Calu3 (cell line): ENCODE results near the gene SLC39A11. TPM values are rescaled to one million over a fixed set of nuclear protein-coding genes. Genes with fewer than 3 reads are reported as not detected.
"Not testable (repeated sequence)": the region's sequence is repeated elsewhere in the genome, so short reads cannot be mapped to it uniquely, and the experiment has no call there.

Experiments used
- BruUV-seq: library from RNA; stranded (reverse); fragments of 400-500 nt; replicated peaks from 2 replicates; lab custom pipeline; 2021; lab: Mats Ljungman, UMichigan
- CTCF ChIA-PET: fragments of 300-600 bp; sonication (Branson Sonifier 250); formaldehyde crosslinking; loops from one replicate; lab custom pipeline; 2022; ENCODE audit warnings: antibody characterized with exemption; lab: Charles Lee
- DNase-seq: peaks from one replicate; pipeline ENCODE4 v3.0.0; 2022
- H3K27ac Mint-ChIP-seq: one replicate; pipeline ENCODE4 v1.8.0; 2022; ENCODE audit warnings: mixed read lengths; ENCODE audit not compliant: unreplicated experiment
- H3K27me3 Mint-ChIP-seq: one replicate; pipeline ENCODE4 v1.8.0; 2022; ENCODE audit warnings: mixed read lengths; ENCODE audit not compliant: unreplicated experiment
- H3K36me3 Mint-ChIP-seq: one replicate; pipeline ENCODE4 v1.8.0; 2022; ENCODE audit warnings: mild to moderate bottlenecking, moderate library complexity, mixed read lengths; ENCODE audit not compliant: insufficient read depth, unreplicated experiment
- H3K4me1 Mint-ChIP-seq: one replicate; pipeline ENCODE4 v1.8.0; 2022; ENCODE audit warnings: mild to moderate bottlenecking, low read depth, mixed read lengths; ENCODE audit not compliant: unreplicated experiment
- H3K4me3 Mint-ChIP-seq: one replicate; pipeline ENCODE4 v1.8.0; 2022; ENCODE audit warnings: mild to moderate bottlenecking, low read depth, moderate library complexity, mixed read lengths; ENCODE audit not compliant: unreplicated experiment
- H3K9me3 Mint-ChIP-seq: one replicate; pipeline ENCODE4 v1.8.0; 2022; ENCODE audit warnings: low read depth, mixed read lengths; ENCODE audit not compliant: unreplicated experiment
- CTCF ChIP-seq: fragments of 200-600 bp; IDR thresholded peaks from one replicate; pipeline ENCODE4 v1.8.0; 2022; ENCODE audit warnings: antibody characterized with exemption; ENCODE audit not compliant: unreplicated experiment
- intact Hi-C: fragments of 100-400 bp; cut with micrococcal nuclease; formaldehyde crosslinking; loops from one replicate; pipeline ENCODE4 v1.10.0; 2022; ENCODE audit not compliant: unreplicated experiment
- total RNA-seq: library from RNA; stranded (reverse); gene quantifications from 2 replicates; pipeline ENCODE4 v1.2.3, GENCODE V29; 2022

SLC39A11 gene
- total RNA-seq, 1 experiment from 2014 or later: 60.3 TPM

- DNase-seq: no peak
- intact Hi-C loops: no loop called here
- CTCF ChIA-PET: no interaction called here
- no peaks in the 10 kb centered on the region for H3K4me1 Mint-ChIP-seq
- no peaks in the 10 kb centered on the region for H3K36me3 Mint-ChIP-seq
- H3K9me3 Mint-ChIP-seq: no peaks in the 10 kb centered on the region
- H3K27me3 Mint-ChIP-seq: no peaks in the 10 kb centered on the region
- H3K27ac Mint-ChIP-seq: no peak overlapping the region
- no peak overlapping the region for H3K4me3 Mint-ChIP-seq
- BruUV-seq: no TSS peak
- no peak for TF ChIP-seq CTCF
Measured at GRCh38 chr17:72832306-72832705, 260.2 kb downstream of the SLC39A11 start.

DNA sequence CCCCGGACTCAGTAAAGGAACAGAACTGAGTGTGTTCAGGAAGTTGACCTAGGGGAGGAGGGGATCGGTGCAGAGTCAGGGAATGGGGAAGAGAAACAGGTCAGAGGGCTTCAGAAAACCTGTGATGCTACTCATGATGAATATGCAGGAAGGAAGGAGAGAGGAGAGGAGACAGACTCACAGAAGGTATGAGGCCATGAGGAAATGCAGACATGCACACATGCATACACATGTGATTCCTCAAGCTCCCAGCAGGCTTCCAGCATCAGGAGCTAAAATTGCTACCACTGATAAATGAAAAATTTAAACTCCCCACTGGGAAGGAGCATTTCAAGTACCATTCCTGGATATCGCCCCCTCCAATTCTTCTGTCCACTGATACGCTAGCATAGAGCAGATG lies 262.6 kb downstream of the SLC39A11 start:
- CTCF ChIA-PET: no interaction called here
- no peaks in the 10 kb centered on the region for H3K36me3 Mint-ChIP-seq
- intact Hi-C loops: no loop called here
- H3K27me3 Mint-ChIP-seq: no peaks in the 10 kb centered on the region
- BruUV-seq: no TSS peak
- no peaks in the 10 kb centered on the region for H3K4me1 Mint-ChIP-seq
- H3K9me3 Mint-ChIP-seq: peaks cover 3% of the 10 kb centered on the region
- TF ChIP-seq CTCF: no peak
- no peak overlapping the region for H3K27ac Mint-ChIP-seq
- no peak for DNase-seq
- no peak overlapping the region for H3K4me3 Mint-ChIP-seq

DNA sequence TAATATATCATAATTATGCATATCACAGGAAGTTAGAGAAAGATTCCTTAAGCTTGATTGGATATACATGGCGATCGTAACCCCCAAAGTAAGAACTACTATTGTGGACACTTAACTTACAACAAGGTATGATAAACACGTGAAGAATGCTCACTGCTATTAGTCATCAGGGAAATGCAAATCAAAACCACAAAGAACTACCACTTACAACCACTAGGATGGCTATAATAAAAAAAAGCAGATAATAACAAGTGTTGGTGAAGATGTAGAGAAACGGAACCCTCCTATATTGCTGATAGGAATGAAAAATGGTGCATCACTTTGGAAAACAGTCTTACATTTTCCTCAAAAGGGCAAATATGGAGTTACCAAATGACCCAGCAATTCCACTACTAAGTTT lies 265.9 kb downstream of the SLC39A11 start:
- Mint-ChIP-seq H3K9me3 (peaks cover 6% of the 10 kb centered on the region), H3K27ac (no peak overlapping the region), H3K36me3 (no peaks in the 10 kb centered on the region), H3K4me1 (no peaks in the 10 kb centered on the region), H3K27me3 (no peaks in the 10 kb centered on the region), H3K4me3 (no peak overlapping the region)
- intact Hi-C loops: no loop called here
- BruUV-seq: no TSS peak
- TF ChIP-seq CTCF: no peak
- no peak for DNase-seq
- CTCF ChIA-PET: no interaction called here

DNA sequence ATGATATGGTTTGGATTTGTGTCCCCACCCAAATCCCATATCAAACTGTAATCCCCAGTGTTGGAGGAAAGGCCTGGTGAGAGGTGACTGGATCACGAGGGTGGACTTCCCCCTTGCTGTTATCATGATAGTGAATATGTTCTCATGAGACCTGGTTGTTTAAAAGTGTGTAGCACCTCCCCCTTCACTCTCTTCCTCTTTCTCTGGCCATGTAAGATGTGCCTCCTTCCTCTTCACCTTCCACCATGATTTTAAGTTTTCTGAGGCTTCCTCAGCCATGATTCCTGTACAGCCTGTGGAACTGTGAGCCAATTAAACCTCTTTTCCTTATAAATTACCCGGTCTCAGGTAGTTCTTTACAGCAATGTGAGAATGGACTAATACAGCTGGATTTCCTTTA lies 266.4 kb downstream of the SLC39A11 start:
- H3K4me3 Mint-ChIP-seq, BruUV-seq, H3K27ac Mint-ChIP-seq, H3K27me3 Mint-ChIP-seq, DNase-seq, CTCF ChIA-PET, H3K36me3 Mint-ChIP-seq, intact Hi-C loops, H3K4me1 Mint-ChIP-seq, H3K9me3 Mint-ChIP-seq: not testable (repeated sequence)

DNA sequence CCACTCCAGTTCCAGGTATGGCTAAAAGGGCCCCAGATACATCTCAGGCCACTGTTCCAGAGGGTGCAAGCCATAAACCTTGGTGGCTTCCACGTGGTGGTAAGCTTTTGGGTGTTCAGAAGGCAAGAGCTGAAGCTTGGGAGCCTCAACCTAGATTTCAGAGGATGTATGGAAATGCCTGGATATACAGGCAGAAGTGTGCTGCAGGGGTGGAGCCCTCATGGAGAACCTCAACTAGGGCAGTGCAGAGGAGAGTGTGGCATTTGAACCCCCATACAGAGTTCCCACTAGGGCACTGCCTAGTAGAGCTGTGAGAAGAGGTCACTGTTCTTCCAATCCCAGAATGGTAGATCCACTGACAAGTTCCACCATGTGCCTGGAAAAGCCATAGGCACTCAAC lies 267.3 kb downstream of the SLC39A11 start:
- no TSS peak for BruUV-seq
- no peak overlapping the region for H3K4me3 Mint-ChIP-seq
- intact Hi-C loops: no loop called here
- H3K9me3 Mint-ChIP-seq: peaks cover 6% of the 10 kb centered on the region
- CTCF ChIA-PET: no interaction called here
- H3K4me1 Mint-ChIP-seq: no peaks in the 10 kb centered on the region
- no peak for TF ChIP-seq CTCF
- H3K27ac Mint-ChIP-seq: no peak overlapping the region
- DNase-seq: no peak
- H3K36me3 Mint-ChIP-seq: no peaks in the 10 kb centered on the region
- no peaks in the 10 kb centered on the region for H3K27me3 Mint-ChIP-seq

- CTCF ChIA-PET, H3K36me3 Mint-ChIP-seq: not testable (repeated sequence)
Measured at GRCh38 chr17:72824267-72824666, 268.2 kb downstream of the SLC39A11 start.

More at GRCh38 chr17:72824267-72824666, 268.2 kb downstream of the SLC39A11 start:
- H3K9me3 Mint-ChIP-seq, intact Hi-C loops, H3K27me3 Mint-ChIP-seq, H3K4me1 Mint-ChIP-seq, DNase-seq, BruUV-seq, H3K4me3 Mint-ChIP-seq, H3K27ac Mint-ChIP-seq: not testable (repeated sequence)
